Liver (tissue), 9 donors: ENCODE measurements around the gene ANKMY2. TPM values are rescaled to one million over a fixed set of nuclear protein-coding genes. Genes with fewer than 3 reads are reported as not detected.

Source experiments
- DNase-seq: peaks from one replicate; pipeline ENCODE4 v3.0.0-alpha.2; 2017; ENCODE audit warnings: low spot score
- H3K27ac ChIP-seq, 2 donors: one replicate each; pipeline ENCODE4 v1.7.0; 2013; ENCODE audit warnings: inconsistent platforms in 2 of 2, low read length in 2 of 2, control low read depth in 1 of 2, low read depth in 1 of 2, mild to moderate bottlenecking in 1 of 2
- H3K27me3 ChIP-seq, 4 donors: one replicate each; pipeline versions ENCODE4 v1.6.1 to v1.7.0; 2013; ENCODE audit warnings: low read length in 3 of 4, inconsistent platforms in 1 of 4, mild to moderate bottlenecking in 1 of 4, moderate library complexity in 1 of 4; ENCODE audit not compliant: control insufficient read depth in 4 of 4, insufficient read depth in 4 of 4
- H3K36me3 ChIP-seq, 4 donors: one replicate each; pipeline versions ENCODE4 v1.6.1 to v1.7.0; 2013; ENCODE audit warnings: low read length in 3 of 4, mild to moderate bottlenecking in 3 of 4, low read depth in 1 of 4, moderate library complexity in 1 of 4; ENCODE audit not compliant: control insufficient read depth in 4 of 4, insufficient read depth in 3 of 4
- H3K4me1 ChIP-seq, 4 donors: one replicate each; pipeline versions ENCODE4 v1.6.1 to v1.7.0; 2013; ENCODE audit warnings: low read length in 3 of 4, mild to moderate bottlenecking in 3 of 4, moderate library complexity in 1 of 4; ENCODE audit not compliant: control insufficient read depth in 4 of 4, insufficient read depth in 4 of 4
- H3K4me3 ChIP-seq, 3 donors: one replicate each; pipeline versions ENCODE4 v1.6.1 to v1.7.0; 2013; ENCODE audit warnings: low read length in 3 of 3, control low read depth in 1 of 3, low read depth in 1 of 3, mild to moderate bottlenecking in 1 of 3
- H3K9ac ChIP-seq, 2 donors: one replicate each; pipeline ENCODE4 v1.7.0; 2013; ENCODE audit warnings: low read length in 2 of 2, mild to moderate bottlenecking in 2 of 2, moderate library complexity in 2 of 2, control low read depth in 1 of 2, low read depth in 1 of 2
- H3K9me3 ChIP-seq, 4 donors: one replicate each; pipeline versions ENCODE4 v1.6.1 to v1.7.0; 2013; ENCODE audit warnings: low read length in 3 of 4; ENCODE audit not compliant: control insufficient read depth in 4 of 4
- ATF3 ChIP-seq: IDR thresholded peaks from 2 replicates; pipeline ENCODE4 v1.6.1; 2016; ENCODE audit warnings: antibody characterized with exemption
- CTCF ChIP-seq: fragments of 150-350 bp; IDR thresholded peaks from 2 replicates; pipeline ENCODE4 v1.5.1; 2017; ENCODE audit warnings: improper control_type of control experiment, low read depth, low read length; ENCODE audit not compliant: missing input control
- FOXA1 ChIP-seq: IDR thresholded peaks from 2 replicates; pipeline ENCODE4 v1.6.1; 2016; ENCODE audit warnings: antibody characterized with exemption
- FOXA2 ChIP-seq: IDR thresholded peaks from 2 replicates; pipeline ENCODE4 v1.6.1; 2016; ENCODE audit warnings: antibody characterized with exemption
- GABPA ChIP-seq, 2 donors: IDR thresholded peaks in 1 of 2; conservative IDR thresholded peaks in 1 of 2; 2 replicates each; pipeline ENCODE4 v1.6.1; 2016; ENCODE audit warnings: antibody characterized with exemption in 2 of 2, mild to moderate bottlenecking in 1 of 2, moderate library complexity in 1 of 2
- HNF4A ChIP-seq, 2 donors: conservative IDR thresholded peaks; 2 replicates each; pipeline ENCODE4 v1.6.1; 2016; ENCODE audit warnings: antibody characterized with exemption in 2 of 2, mild to moderate bottlenecking in 2 of 2
- HNF4G ChIP-seq: IDR thresholded peaks from 2 replicates; pipeline ENCODE4 v1.6.1; 2016; ENCODE audit warnings: antibody characterized with exemption
- JUND ChIP-seq, 2 donors: IDR thresholded peaks; 2 replicates each; pipeline ENCODE4 v1.6.1; 2016; ENCODE audit warnings: antibody characterized with exemption in 2 of 2
- MAX ChIP-seq: IDR thresholded peaks from 2 replicates; pipeline ENCODE4 v1.6.1; 2016; ENCODE audit warnings: antibody characterized with exemption
- NR2F2 ChIP-seq: IDR thresholded peaks from 2 replicates; pipeline ENCODE4 v1.6.1; 2016; ENCODE audit warnings: antibody characterized with exemption
- RAD21 ChIP-seq, 2 donors: IDR thresholded peaks; 2 replicates each; pipeline ENCODE4 v1.6.1; 2016; ENCODE audit warnings: antibody characterized with exemption in 2 of 2, mild to moderate bottlenecking in 2 of 2
- REST ChIP-seq: IDR thresholded peaks from 2 replicates; pipeline ENCODE4 v1.6.1; 2016; ENCODE audit warnings: antibody characterized with exemption, mild to moderate bottlenecking
- RXRA ChIP-seq, 2 donors: IDR thresholded peaks; 2 replicates each; pipeline ENCODE4 v1.6.1; 2017 to 2018; ENCODE audit warnings: antibody characterized with exemption in 2 of 2, mild to moderate bottlenecking in 1 of 2
- SP1 ChIP-seq: IDR thresholded peaks from 2 replicates; pipeline ENCODE4 v1.6.1; 2018; ENCODE audit warnings: antibody characterized with exemption, mild to moderate bottlenecking
- TAF1 ChIP-seq: conservative IDR thresholded peaks from 2 replicates; pipeline ENCODE4 v1.6.1; 2016; ENCODE audit warnings: antibody characterized with exemption, mild to moderate bottlenecking
- YY1 ChIP-seq: IDR thresholded peaks from 2 replicates; pipeline ENCODE4 v1.6.1; 2016; ENCODE audit warnings: antibody characterized with exemption, mild to moderate bottlenecking
- ZBTB33 ChIP-seq: IDR thresholded peaks from 2 replicates; pipeline ENCODE4 v1.6.1; 2016; ENCODE audit warnings: antibody characterized with exemption
- WGBS: extraction: QIAGEN DNeasy Blood & Tissue Kit; methylation state at CpG from one replicate; pipeline ENCODE4 v1.1.7; 2013; 5-methylcytosine and 5-hydroxymethylcytosine counted together
- polyA plus RNA-seq, 2 donors: library from polyadenylated mRNA; stranded (reverse) in 1 of 2; unstranded in 1 of 2; fragments of 200-250 nt in 1 of 2; fragments of >200 nt in 1 of 2; fragmentation: Nextera tagmentation in 1 of 2; extraction: Ambion mirVana in 1 of 2; gene quantifications; one replicate each; pipeline versions ENCODE4 v1.2.1 to v1.2.3, GENCODE V29; 2013 to 2015
- total RNA-seq, 2 donors: library from RNA; depleted of rRNA; stranded (reverse); fragments of >200 nt; gene quantifications; one replicate each; pipeline ENCODE4 v1.2.3, GENCODE V29; 2014
- donor health status: healthy.
- donor health status: healthy.
- donor health status: healthy.
- donor health status: healthy.
- donor health status: healthy.

The ANKMY2 gene
- total and polyA plus RNA-seq, 4 donors: 2.7 to 11.4 (median 5.4) TPM

GRCh38 chr7:16677978-16678494, 32.5 kb upstream of the ANKMY2 start:
- TF ChIP-seq JUND (IDR thresholded peaks at IDR 0.05) (no peak), REST (no peak), SP1 (no peak), YY1 (no peak), ATF3 (no peak), HNF4G (no peak), NR2F2 (no peak), RAD21 (IDR thresholded peaks at IDR 0.05) (no peak), CTCF (no peak), FOXA1 (no peak), MAX (no peak), HNF4A (conservative IDR thresholded peaks at IDR 0.05) (no peak), GABPA (IDR thresholded peaks at IDR 0.05 in 1 of 2, conservative IDR thresholded peaks at IDR 0.05 in 1 of 2) (no peak), TAF1 (no peak), FOXA2 (no peak), RXRA (IDR thresholded peaks at IDR 0.05) (no peak)
- DNase-seq: no peak
- peaks cover 1 to 17% (median 11%) of the 10 kb centered on the region in 4 donors for H3K36me3 ChIP-seq
- no peaks in the 10 kb centered on the region for H3K9me3 ChIP-seq
- no peaks in the 10 kb centered on the region for H3K4me1 ChIP-seq
- 91% methylated on average over 12 of the region's 12 CpGs for WGBS
- no peak overlapping the region for H3K9ac ChIP-seq
- H3K27me3 ChIP-seq: no peaks in the 10 kb centered on the region
- H3K27ac ChIP-seq: no peak overlapping the region
- H3K4me3 ChIP-seq: no peak overlapping the region

GRCh38 chr7:16675277-16675676, 29.7 kb upstream of the ANKMY2 start:
- Histone ChIP-seq H3K36me3 (peaks cover 1 to 9% (median 5%) of the 10 kb centered on the region in 4 donors), H3K9ac (no peak overlapping the region), H3K4me3 (no peak overlapping the region), H3K4me1 (no peaks in the 10 kb centered on the region), H3K27me3 (no peaks in the 10 kb centered on the region), H3K9me3 (no peaks in the 10 kb centered on the region), H3K27ac (no peak overlapping the region)
- WGBS: 97% methylated on average over 3 of the region's 3 CpGs
- no peak for DNase-seq
- TF ChIP-seq ATF3: no peak
- no peak for TF ChIP-seq SP1
- TF ChIP-seq GABPA (IDR thresholded peaks at IDR 0.05 in 1 of 2, conservative IDR thresholded peaks at IDR 0.05 in 1 of 2): no peak
- no peak for TF ChIP-seq RXRA (IDR thresholded peaks at IDR 0.05)
- TF ChIP-seq REST: no peak
- TF ChIP-seq TAF1: no peak
- TF ChIP-seq ZBTB33: no peak
- no peak for TF ChIP-seq JUND (IDR thresholded peaks at IDR 0.05)
- TF ChIP-seq CTCF: no peak
- no peak for TF ChIP-seq YY1
- TF ChIP-seq HNF4A (conservative IDR thresholded peaks at IDR 0.05): no peak
- TF ChIP-seq FOXA2: no peak
- TF ChIP-seq FOXA1: no peak
